BE2C (cell line): ENCODE results near the gene CDK3.

Source experiments
- DNase-seq: peaks from one replicate; pipeline ENCODE4 v3.0.0-alpha.2; 2020
- H3K27me3 ChIP-seq: fragments of 250-450 bp; sonication (Bioruptor Pico); 2 replicates; pipeline ENCODE4 v1.5.1; 2020; ENCODE audit warnings: mild to moderate bottlenecking
- H3K36me3 ChIP-seq: fragments of 250-450 bp; sonication (Bioruptor Pico); 2 replicates; pipeline ENCODE4 v1.5.1; 2020; ENCODE audit warnings: mild to moderate bottlenecking
- H3K4me1 ChIP-seq: fragments of 250-450 bp; sonication (Bioruptor Pico); 2 replicates; pipeline ENCODE4 v1.5.1; 2020
- H3K4me3 ChIP-seq: 2 replicates; pipeline ENCODE4 v1.5.1; 2011; ENCODE audit warnings: low read depth, low read length
- H3K9me3 ChIP-seq: fragments of 250-450 bp; sonication (Bioruptor Pico); 2 replicates; pipeline ENCODE4 v1.5.1; 2020
- CTCF ChIP-seq: IDR thresholded peaks from 2 replicates; pipeline ENCODE4 v1.5.1; 2012; ENCODE audit warnings: mild to moderate bottlenecking, low read depth, low read length

Gene CDK3

DNA sequence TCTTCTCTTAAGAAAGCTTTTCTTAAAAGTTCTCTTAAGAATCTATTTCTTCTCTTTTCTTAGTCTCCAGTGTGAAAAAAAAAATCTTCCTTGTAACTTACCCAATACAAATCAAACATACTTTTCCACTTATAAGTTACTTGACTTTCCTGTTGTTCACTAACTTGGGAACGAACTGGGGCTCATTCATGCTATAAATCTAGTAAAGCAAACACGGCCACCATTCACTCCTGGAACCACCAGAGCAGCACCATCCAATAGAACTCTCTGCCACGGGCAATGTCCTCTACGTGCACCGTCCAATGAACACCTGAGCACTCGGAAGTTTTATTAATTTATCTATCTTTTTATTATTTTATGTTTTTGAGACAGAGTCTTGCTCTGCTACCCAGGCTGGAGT, 50.9 kb downstream of the CDK3 start:
- Histone ChIP-seq H3K4me1 (no peaks in the 10 kb centered on the region), H3K4me3 (no peak overlapping the region), H3K36me3 (peaks cover 66% of the 10 kb centered on the region), H3K27me3 (no peaks in the 10 kb centered on the region), H3K9me3 (no peaks in the 10 kb centered on the region)
- no peak for TF ChIP-seq CTCF
- no peak for DNase-seq

DNA sequence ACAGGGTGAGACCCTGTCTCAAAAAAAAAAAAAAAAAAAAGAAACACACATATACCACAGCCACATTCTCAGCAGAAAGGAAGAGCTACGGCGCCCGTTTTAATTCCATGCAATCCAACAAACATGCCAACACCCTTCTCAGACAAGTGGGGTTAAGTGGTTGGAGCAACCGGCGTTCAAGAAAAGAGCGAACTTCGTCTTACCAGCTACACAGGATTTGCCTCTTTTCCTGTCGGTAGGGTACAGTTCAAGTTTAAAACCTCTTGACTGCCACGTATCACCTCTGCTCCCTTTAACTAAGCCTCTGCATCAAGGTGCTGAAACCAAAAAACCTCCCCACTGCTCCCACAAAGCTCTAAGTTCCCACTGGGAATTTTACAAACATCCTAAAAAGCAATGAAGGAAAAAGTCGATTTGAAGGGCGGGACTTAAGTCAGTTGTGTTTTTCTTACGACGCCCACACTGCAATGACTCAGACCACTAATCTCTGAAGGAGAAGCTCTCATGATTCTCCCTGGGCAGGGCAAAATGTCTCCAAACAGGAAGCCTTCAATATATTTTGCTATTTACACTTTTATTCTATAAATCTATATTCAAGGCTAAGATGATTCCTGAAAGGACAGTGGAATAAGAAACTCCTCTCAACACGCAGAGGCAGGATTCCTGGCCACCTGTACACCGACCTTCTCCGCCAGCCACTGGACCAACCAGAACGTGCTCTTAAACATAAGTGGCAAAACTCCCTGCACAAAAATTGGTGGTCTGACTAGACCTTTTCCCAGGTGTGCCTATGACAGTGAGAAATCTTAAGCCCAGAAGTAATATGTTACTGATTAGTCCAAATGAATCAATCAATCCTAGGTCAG, 52.8 kb downstream of the CDK3 start:
- H3K4me3 ChIP-seq, result no peak overlapping the region
- H3K27me3 ChIP-seq, result no peaks in the 10 kb centered on the region
- no peak for TF ChIP-seq CTCF
- H3K36me3 ChIP-seq, result peaks cover 68% of the 10 kb centered on the region
- H3K9me3 ChIP-seq, result no peaks in the 10 kb centered on the region
- no peak for DNase-seq
- H3K4me1 ChIP-seq, result no peaks in the 10 kb centered on the region

- no peak for DNase-seq
- Histone ChIP-seq H3K36me3 (peaks cover 68% of the 10 kb centered on the region), H3K4me3 (no peak overlapping the region), H3K9me3 (no peaks in the 10 kb centered on the region), H3K27me3 (no peaks in the 10 kb centered on the region), H3K4me1 (no peaks in the 10 kb centered on the region)
- TF ChIP-seq CTCF, result no peak
Observed at GRCh38 chr17:76054112-76054476, 53.4 kb downstream of the CDK3 start.
